Smooth muscle cell of the brain vasculature (primary cell): ENCODE measurements around the gene SMPD2.

ENCODE experiments used
- DNase-seq: peaks from one replicate; pipeline ENCODE4 v3.0.0-alpha.2; 2012; ENCODE audit warnings: low read depth, low spot score

Gene SMPD2

GRCh38 chr6:109483735-109484057, 43.2 kb downstream of the SMPD2 start:
- DNase-seq: no peak

GRCh38 chr6:109484122-109484521, 43.6 kb downstream of the SMPD2 start:
- no peak for DNase-seq

- no peak for DNase-seq
Observed at GRCh38 chr6:109485266-109485935, 44.9 kb downstream of the SMPD2 start.

DNA sequence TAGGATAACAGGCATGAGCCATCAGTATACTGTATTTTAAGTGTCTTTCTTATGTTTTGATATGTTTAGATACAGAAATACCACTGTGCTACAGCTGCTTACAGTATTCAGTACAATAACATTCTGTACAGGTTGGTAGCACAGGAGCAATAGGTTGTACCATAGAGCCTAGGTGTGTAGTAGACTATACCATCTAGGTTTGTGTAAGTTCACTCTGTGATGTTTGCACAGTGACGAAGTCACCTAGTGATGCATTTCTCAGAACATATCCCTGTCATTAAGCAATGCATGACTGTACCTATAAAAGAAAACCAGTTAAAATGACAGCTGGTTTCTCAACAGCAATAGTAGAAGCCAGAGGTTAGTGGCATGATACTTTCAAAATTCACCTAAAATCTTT, 45.5 kb downstream of the SMPD2 start:
- DNase-seq: no peak

DNA sequence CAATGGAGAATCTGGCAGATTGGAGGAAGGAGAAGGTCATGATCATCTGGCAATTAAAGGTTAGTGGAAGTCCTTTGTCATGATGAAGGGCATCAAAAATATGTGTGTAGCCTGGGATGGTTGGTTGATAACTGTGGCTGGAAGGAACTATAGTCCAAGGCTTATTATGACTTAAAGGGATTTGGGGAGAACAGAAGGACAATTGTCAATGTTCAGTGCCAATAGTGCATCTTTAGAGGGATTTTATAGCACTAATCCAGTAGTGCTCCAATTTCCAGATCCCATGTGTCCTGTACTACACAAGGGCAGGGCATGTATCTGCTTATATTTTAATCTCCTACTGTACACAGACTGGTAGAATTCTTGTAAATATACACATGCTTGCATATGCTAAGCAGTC, 47.5 kb downstream of the SMPD2 start:
- no peak for DNase-seq

- DNase-seq: no peak
Observed at GRCh38 chr6:109490713-109491112, 50.2 kb downstream of the SMPD2 start.

GRCh38 chr6:109491207-109491938, 50.8 kb downstream of the SMPD2 start:
- no peak for DNase-seq
